Activated T-helper 1 cell treated with anti-CD3 and anti-CD28 coated beads, Interleukin-2, amount 50 U/mL, for 16 hours (primary cell): ENCODE measurements around the gene FUT2.
A peak's percentile ranks its signal among the peaks of the same experiment; 100 is the strongest.
"Not testable (repeated sequence)": the region's sequence is repeated elsewhere in the genome, so short reads cannot be mapped to it uniquely, and the experiment has no call there.

Source experiments
- DNase-seq, 2 donors: peaks; one replicate each; pipeline ENCODE4 v3.0.0-alpha.2; 2020; ENCODE audit warnings: low read depth in 1 of 2, low spot score in 1 of 2

The FUT2 gene

DNA sequence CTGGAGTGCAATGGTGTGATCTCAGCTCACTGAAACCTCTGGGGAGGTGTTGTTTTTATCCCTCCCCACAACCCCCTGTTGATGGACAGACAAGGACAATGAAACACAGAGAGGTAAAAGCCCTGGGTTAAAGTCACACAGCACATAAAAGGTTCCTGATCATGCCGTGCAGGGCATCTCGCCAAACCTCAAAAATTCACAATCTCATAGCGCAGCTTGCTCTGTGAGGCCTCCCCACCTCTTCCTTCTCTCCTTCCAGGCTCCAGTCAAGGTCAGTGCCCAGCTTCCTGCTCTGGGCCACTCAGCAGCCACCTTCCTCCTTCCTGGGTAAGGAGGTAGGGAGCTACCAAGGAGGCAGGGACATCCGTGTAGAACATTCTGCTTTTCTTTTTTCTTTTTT is 2.3 kb downstream of the FUT2 start:
- no peak for DNase-seq

DNA sequence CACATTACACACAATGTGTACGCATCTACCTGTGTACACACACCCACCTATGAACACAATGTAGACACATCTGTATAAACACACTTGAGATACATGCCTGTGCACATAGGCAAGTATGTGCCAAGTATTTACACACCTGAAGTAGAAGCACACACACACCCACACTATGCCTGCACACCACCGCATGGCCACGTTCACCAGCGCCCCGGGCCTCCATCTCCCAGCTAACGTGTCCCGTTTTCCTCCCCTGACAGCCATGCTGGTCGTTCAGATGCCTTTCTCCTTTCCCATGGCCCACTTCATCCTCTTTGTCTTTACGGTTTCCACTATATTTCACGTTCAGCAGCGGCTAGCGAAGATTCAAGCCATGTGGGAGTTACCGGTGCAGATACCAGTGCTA is 6.9 kb downstream of the FUT2 start:
- no peak for DNase-seq

DNA sequence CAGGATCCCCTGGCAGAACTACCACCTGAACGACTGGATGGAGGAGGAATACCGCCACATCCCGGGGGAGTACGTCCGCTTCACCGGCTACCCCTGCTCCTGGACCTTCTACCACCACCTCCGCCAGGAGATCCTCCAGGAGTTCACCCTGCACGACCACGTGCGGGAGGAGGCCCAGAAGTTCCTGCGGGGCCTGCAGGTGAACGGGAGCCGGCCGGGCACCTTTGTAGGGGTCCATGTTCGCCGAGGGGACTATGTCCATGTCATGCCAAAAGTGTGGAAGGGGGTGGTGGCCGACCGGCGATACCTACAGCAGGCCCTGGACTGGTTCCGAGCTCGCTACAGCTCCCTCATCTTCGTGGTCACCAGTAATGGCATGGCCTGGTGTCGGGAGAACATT is 7.5 kb downstream of the FUT2 start:
- no peak for DNase-seq

DNA sequence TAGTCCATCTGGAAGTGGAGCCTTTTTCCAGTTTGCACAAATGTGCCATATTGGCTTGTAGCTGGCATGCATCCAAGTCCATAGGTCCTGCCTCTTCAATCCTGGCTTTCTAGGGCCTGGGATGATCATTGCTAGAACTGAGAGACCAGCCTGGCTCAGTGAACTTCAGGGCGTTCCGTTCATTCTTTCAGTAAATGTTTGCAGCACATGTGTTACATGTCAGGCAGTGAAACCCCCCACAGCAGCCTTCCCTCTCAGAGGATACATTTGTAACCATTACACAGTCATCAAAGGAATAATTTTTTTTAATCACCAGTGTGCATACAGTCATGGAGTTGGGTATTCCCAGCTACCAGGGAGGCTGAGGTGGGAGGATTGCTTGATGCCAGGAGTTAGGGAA is 9.7 kb downstream of the FUT2 start:
- DNase-seq = no peak

DNA sequence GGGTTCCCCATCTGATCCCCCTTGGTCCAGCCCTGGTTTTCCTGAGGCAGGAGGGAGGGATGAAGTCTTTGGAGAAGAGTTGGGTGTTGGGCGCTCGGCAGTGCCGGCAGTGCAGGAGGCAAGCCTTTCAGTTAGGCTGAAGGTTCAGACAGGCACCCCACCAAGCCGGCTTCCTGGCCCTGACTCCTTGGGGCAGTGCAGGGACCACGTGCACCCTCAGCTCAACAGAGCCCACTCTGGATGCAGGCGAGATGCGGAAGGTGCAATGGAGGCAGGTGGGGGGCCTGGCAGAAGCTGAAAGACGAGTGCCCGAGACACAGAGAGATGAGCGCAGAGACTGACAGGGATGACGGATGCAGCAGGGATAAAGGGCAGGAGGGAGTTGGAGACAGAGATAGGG is 12.7 kb downstream of the FUT2 start:
- no peak for DNase-seq

DNA sequence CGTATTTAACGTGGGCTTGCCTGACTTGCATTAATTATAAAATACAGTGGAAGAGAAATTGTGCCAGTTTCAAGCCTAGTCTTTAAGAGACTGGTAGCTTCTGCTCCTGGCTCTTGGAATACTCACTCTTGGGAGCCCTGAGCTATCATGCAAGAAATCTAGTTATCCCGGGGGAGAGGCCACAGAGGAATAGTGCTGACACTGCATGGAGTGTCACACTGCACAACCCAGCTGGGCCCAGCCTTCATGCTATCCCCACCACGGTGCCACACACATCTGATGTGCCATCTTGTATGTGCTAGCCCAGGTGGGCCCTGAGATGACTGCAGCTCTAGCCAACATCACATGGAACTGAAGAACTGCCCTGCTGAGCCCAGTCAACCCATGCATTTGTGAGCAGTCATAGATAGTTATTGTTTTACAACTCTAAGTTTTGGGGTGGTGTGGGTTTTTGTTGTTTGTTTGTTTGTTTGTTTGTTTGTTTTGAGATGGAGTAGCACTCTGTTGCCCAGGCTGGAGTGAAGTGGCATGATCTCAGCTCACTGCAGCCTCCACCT is 15.4 kb downstream of the FUT2 start:
- DNase-seq = no peak

DNA sequence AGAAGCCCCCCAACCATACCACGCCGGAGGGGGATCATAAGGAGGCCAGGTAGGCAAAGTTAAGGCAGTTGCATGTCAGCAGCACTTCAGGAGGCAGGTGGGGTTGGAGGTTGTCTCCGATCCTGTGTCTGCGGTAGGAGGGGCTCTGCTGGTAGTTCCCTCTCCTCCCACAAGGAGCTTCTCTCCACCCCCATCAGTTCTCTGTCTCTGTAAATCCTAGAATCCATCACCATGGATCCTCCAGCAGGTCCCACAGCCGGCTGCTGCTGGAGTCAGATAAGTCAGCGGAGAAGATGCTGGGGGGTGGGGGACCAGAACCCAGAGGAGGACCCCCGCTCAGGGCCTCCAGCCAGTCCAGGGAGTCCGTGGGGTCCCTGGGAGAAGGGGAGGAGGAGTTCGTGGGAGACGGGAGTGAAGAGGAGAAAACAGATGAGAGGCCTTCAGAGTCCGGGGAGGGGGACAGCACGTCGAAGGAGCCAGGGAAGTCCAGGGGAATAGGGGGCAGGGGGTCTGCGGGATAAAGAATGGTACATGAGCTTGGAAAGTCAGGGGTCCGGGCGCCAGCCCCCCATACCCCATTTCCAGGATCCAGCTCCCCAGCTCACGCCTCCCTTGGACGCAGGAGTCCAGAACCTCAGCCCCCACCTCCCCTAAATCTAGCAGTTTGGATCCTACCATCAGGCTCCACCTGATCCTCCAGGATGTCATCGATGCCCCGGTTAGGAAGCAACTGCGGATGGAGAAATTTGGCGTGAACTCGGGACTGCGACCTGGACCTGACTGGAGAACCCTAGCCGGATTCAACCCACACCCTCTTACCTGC is 17.5 kb downstream of the FUT2 start:
- DNase-seq = no peak

DNA sequence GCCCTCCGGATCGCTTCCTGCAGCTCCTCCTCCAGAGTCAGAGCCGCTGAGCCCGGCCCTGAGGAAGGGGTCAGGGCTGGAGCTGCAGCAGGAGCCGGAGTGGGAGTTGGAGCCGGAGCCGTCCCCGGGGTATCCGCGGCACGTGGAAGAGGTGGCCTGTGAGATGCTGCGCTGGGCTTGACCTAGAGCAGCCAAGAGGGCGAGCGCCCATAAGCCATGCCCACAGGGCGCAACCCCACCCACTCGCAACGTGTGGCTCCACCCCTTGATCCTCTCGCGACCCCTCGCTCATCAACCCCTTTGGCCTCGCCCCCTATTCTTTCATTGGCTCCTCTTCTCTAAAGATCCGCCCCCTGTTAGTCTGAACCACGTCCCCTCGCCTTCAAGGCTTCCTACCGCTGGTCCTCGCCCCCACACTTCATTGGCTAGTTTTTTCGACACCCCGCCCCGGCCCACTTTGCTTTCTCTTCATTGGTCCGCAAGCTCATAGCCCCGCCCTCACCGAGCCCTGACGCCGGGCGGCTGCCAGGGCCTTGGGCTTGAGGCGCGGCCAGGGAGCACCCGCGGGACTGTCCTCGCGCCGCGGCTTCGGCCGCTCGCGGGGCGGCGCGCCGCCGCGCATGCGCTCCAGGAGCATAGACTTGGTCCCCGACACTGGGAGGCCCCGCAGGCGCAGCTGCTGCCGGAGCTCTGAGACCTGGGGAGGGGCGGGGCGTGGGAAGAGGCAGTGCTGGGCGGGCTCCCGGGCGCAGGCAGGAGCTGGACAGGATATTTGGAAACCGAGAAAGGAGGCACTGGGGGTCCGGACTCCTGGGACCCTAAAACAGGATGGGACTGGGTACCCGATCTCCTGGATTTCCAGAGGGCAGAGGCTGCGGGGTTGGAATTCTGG is 18.3 kb downstream of the FUT2 start:
- DNase-seq = peak; percentile 94 to 95

DNA sequence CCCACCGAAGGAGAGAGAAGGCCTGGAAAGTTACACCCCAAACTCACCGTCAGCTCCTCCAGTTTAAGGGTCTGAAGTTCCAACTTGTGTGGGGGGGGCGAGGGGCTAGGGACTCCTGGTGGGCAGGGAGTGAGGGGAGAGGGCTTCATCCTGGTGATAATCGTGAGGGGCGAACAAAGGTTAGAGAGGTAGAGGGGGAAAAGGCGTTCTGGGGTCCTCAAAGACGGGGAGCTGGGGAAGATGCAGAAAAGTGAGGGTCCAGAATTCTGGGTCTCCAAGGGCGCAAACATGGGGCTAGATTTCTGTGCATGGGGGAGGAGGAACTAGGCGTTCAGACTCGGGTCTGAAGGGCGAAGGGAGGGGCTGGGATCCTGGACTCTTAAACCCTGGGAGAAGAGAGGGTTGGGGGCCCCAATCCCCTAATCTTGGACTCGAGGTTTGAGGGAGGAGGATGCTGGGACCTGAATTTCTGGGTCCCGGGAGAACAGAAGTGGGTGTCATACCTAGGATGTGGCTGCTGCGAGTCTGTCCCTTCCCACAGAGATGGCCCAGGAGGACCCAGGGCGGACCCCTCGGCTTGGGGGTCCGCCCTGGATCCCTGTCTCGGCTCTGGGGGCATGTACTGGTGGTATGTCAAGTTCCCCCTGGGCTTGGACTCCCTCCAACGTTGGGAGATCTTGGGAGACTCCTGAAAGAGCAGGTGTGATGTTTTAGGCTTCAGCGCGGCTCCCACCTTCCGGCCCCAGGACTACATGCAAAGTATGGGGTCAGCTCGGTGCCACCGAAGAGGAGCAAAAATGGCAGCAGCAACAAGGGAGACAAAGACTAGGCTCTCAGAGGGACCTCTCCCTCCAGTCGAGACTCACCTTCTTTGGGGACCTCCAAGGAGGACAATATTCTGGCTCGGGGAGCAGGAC is 19.2 kb downstream of the FUT2 start:
- no peak for DNase-seq

DNA sequence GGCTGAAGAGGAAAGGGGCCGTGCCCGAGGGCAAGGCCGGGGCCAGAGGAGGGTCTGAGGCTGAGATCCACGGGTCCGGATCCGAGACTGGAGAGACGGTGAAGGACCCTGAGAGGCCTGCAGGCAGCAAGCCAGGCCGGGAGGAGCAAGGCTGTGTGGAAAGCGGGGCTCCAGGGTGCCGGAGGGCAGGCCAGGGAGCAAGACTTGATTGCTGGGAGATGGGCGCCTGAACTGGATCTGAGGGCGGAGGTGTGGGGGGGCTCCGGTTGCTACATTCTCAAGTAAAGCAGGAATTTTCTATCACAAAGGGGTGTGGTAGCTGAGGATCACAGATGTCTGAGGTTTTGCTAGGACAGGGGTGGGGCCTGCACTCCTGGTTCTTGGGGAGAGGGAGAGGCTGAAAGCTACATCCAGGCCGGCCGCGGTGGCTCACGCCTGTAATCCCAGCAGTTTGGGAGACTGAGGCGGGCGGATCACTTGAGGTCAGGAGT is 20.0 kb downstream of the FUT2 start:
- DNase-seq = no peak

DNA sequence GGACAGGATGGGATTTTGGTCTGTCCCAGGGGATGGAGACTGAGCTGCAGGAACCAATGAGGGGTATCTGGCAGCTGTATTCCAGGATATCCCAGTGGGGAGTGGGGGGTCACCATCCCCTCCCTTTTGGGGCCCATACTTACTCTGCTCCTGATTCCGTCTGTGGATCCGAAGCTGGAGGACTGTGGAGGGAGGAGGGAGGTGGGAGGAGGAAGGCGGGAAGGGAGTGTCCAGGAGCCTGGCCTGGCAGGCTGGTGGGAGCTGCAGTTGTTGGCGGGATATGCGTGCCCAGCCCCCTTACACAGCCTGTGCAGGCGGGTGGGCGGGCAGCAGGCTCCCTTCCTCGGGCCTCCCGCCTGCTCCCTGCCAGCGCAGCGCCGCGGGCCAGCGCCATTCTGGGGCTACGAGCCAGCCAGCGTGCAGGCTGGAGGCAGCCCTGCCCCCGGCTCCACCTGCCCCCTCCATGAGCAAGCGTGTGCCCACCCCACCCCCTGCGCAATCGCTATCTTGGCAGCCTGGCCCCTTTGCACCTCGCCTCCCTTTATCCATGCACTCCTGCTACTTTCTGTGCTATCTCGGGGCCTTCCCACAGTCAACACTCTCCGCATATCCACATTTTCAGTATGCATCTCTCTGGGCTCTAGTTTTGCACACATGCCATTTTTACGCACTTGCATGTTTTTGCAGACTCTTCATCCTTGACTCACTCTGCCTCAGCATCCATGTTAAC is 21.0 kb downstream of the FUT2 start:
- DNase-seq = no peak

DNA sequence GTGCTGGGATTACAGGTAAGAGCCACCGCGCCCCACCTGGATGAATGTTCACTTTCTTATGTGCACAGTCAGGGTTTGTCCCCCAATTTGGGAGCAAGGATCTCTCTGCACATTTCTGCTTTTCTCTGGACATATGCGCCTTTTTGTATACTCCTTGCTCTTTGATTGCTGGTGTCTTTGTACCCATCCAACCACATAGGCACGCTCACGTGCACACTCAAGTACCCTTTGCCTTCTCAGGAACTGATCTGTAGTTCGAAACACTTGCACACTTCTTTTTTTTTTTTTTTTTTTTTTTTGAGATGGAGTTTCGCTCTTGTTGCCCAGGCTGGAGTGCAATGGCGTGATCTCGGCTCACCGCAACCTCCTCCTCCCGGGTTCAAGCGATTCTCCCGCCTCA is 22.3 kb downstream of the FUT2 start:
- DNase-seq = not testable (repeated sequence)

DNA sequence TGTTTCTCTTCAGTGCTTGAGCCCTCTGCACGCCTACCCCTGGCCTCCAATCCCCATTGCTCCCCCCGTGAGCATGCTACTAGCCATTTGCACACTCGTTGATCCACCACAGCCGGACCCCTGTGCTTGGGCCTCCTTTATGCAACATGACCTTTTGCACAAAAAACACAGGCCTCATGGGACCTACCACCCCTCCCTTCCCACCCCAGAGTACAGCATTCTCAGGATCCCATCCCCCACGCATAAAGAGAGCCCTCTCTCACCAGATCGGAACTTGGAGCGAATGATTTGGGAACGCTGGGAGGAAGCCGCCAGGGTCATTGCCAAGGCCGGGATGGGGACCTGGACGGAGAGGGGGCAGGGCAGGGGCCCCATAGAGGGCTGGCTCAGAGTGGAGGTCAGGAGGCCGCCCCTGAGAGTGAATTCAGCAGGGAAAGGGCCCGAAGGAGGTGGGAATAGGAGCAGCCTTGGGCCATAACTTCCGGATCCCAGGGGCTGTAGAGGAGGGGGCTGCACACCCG is 23.0 kb downstream of the FUT2 start:
- no peak for DNase-seq

DNA sequence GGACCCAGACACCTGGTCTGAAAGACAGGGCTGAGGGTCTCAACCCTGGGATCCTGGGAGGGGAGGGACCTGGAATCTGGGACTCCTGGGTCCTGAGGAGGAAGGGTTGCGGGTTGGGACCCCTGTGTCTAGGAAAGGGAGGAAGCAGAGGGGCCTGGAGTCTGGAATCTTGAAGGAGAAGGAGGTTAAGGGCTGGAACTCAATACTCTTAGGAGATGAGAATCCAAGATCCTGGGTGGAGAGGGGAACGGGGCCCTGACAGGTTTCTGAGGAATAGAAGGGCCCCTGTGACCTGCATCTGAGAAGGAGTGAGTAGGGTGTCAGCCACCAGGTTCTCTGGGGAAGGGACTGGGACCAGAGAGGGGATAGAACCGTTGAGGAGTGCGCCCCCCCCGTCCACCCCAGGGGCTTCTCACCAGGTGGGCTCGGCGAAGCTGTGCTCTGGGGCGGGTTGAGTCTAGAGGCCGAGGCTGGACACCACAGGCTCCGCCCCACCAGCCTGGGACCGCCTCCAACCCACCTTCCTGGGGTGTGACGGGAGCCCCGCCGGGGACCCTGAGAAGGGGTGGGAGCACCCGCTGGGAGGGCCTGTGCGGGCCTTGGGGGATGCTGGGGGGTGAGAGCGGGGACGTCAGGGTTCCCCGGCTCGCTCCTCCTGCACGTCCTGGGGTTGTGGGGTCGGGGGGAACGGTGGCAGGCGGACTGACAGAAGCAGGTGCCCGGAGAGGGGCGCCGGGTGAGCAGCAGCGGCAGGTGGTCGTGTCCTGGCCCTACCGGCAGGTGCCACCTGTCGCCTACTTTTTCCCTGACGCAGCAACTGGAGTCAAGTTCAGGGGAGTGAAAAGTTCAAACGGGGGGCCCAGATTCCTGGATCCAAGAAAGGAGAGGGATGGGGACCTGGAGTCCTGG is 23.7 kb downstream of the FUT2 start, which contains the start of gene MAMSTR:
TSS of gene MAMSTR (minus strand) at position 463 of the 909 bp plus-strand sequence. CDS start 694 bp downstream, outside the sequence.
- no peak for DNase-seq

DNA sequence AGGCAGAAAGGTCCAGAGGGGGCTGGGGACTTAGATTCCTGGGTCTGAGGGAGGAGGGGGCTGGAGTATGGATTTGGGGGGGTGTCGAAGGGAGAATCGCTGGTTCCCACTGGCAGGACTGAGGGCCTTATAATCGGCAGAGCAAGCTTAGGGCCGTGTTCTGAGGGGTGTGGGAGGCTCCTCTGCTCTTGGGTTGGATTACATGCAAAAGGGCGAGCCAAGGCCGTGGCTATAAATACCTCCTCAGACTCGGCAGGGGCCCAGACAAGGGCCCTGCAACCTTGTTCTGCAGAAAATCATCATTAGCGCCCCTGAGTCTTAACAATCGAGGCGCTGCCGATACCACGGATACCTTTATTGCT is 24.5 kb downstream of the FUT2 start:
- DNase-seq = no peak

DNA sequence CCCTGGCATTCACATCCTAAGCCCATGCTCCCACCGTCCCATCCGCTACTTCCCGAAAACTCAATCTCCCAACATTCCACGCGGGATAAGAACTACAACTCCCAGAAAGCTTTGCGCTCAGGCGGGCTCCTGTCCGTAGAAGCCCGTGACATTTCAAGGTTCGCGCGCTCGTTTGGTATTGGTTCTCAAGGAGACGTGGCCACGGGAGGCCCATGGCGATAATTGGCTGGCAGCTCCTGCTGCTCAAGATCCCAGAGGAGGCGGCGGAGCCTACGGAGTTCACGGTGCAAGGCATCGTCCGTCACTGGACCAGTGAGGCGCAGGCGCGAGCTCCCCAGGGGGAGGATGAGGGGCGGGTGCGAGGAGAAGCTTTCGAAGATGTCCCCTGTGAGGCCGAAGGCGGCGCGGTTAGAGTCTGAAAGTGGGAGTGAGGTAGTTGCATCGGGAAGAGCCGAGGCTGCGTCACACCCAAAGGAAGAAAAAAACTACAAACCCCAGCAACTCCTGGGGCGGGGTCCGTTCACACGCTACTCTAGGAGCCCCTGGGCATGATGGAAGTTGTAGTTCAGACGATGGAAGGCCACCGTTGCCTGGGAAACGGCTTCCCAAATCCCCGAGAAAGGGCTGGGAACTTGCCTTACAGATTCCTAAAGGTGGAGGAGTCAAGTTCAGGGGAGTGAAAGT is 25.0 kb downstream of the FUT2 start:
- DNase-seq = peak; percentile 81 to 82

DNA sequence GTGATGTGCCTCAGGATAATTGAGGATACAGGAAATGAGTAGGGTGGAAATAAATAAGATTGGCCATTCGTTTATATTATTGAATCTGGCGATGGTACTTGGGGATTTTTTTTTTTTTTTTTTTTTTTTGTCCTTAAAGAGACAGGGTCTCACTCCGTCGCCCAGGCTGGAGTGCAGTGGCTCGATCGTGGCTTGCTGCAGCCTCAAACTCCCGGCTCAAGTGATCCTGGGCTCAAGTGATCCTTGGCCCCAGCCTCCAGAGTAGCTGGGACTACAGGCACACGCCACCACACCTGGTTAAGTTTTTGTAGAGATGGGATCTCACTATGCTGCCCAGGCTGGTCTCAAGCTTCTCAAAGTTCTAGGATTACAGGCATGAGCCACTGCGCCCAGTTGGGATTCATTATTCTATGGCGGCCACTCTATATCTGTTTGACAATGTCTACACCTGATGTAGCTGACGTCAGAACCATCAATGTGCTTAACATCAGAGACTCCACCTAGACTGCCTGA is 26.5 kb downstream of the FUT2 start:
- no peak for DNase-seq
